ENCODE results near the gene EDDM3A.
"Not testable (repeated sequence)": the region's sequence is repeated elsewhere in the genome, so short reads cannot be mapped to it uniquely, and the experiment has no call there.

EDDM3A gene

GRCh38 chr14:20745571-20746358 is at the start of gene EDDM3A:
TSS of gene EDDM3A (plus strand) at chr14:20745887. CDS start at chr14:20747581, 1,694 bp downstream.
- H3K4me3 ChIP-seq (ENCODE audit: low read depth, low read length), result no peak within 1 kb of the TSS

- H3K4me3 ChIP-seq (ENCODE audit: low read depth, low read length), result no peak overlapping the region
Measured at GRCh38 chr14:20696764-20697163, 48.9 kb upstream of the EDDM3A start.

GRCh38 chr14:20697273-20698017 is 48.2 kb upstream of the EDDM3A start:
- no peak overlapping the region for H3K4me3 ChIP-seq (ENCODE audit: low read depth, low read length)

- H3K4me3 ChIP-seq (ENCODE audit: low read depth, low read length), result no peak overlapping the region
Measured at GRCh38 chr14:20698018-20698329, 47.7 kb upstream of the EDDM3A start.

- H3K4me3 ChIP-seq (ENCODE audit: low read depth, low read length), result no peak overlapping the region
Measured at GRCh38 chr14:20698934-20699333, 46.8 kb upstream of the EDDM3A start.

- no peak overlapping the region for H3K4me3 ChIP-seq (ENCODE audit: low read depth, low read length)
Measured at GRCh38 chr14:20699931-20700330, 45.8 kb upstream of the EDDM3A start.

GRCh38 chr14:20700965-20701364 is 44.7 kb upstream of the EDDM3A start:
- not testable (repeated sequence) for H3K4me3 ChIP-seq (ENCODE audit: low read depth, low read length)

GRCh38 chr14:20706657-20707355 is 38.9 kb upstream of the EDDM3A start:
- no peak overlapping the region for H3K4me3 ChIP-seq (ENCODE audit: low read depth, low read length)

GRCh38 chr14:20707622-20708021 is 38.1 kb upstream of the EDDM3A start:
- no peak overlapping the region for H3K4me3 ChIP-seq (ENCODE audit: low read depth, low read length)

GRCh38 chr14:20711261-20711660 is 34.4 kb upstream of the EDDM3A start:
- H3K4me3 ChIP-seq (ENCODE audit: low read depth, low read length), result no peak overlapping the region

- H3K4me3 ChIP-seq (ENCODE audit: low read depth, low read length), result no peak overlapping the region
Measured at GRCh38 chr14:20711685-20712084, 34.0 kb upstream of the EDDM3A start.

- H3K4me3 ChIP-seq (ENCODE audit: low read depth, low read length), result no peak overlapping the region
Measured at GRCh38 chr14:20712904-20713303, 32.8 kb upstream of the EDDM3A start.

- H3K4me3 ChIP-seq (ENCODE audit: low read depth, low read length), result no peak overlapping the region
Measured at GRCh38 chr14:20714593-20715250, 31.0 kb upstream of the EDDM3A start.

GRCh38 chr14:20719777-20720176 is 25.9 kb upstream of the EDDM3A start:
- H3K4me3 ChIP-seq (ENCODE audit: low read depth, low read length), result no peak overlapping the region

- no peak overlapping the region for H3K4me3 ChIP-seq (ENCODE audit: low read depth, low read length)
Measured at GRCh38 chr14:20720741-20721140, 24.9 kb upstream of the EDDM3A start.

- H3K4me3 ChIP-seq (ENCODE audit: low read depth, low read length), result no peak overlapping the region
Measured at GRCh38 chr14:20722016-20722415, 23.7 kb upstream of the EDDM3A start.

- no peak overlapping the region for H3K4me3 ChIP-seq (ENCODE audit: low read depth, low read length)
Measured at GRCh38 chr14:20723488-20723887, 22.2 kb upstream of the EDDM3A start.

GRCh38 chr14:20726121-20726520 is 19.6 kb upstream of the EDDM3A start:
- not testable (repeated sequence) for H3K4me3 ChIP-seq (ENCODE audit: low read depth, low read length)

GRCh38 chr14:20726531-20726930 is 19.2 kb upstream of the EDDM3A start:
- no peak overlapping the region for H3K4me3 ChIP-seq (ENCODE audit: low read depth, low read length)

GRCh38 chr14:20730891-20731290 is 14.8 kb upstream of the EDDM3A start:
- no peak overlapping the region for H3K4me3 ChIP-seq (ENCODE audit: low read depth, low read length)

GRCh38 chr14:20732477-20732876 is 13.2 kb upstream of the EDDM3A start:
- no peak overlapping the region for H3K4me3 ChIP-seq (ENCODE audit: low read depth, low read length)
